Stimulated activated CD4-positive, alpha-beta T cell treated with anti-CD3 and anti-CD28 coated beads, TNF-alpha, amount 100 ng/mL, for 4 hours (primary cell): ENCODE results near the gene ALAD.
"Not testable (repeated sequence)": the region's sequence is repeated elsewhere in the genome, so short reads cannot be mapped to it uniquely, and the experiment has no call there.

Experiments used
- DNase-seq, 3 experiments: peaks; one replicate each; pipeline ENCODE4 v3.0.0-alpha.2; 2020; ENCODE audit warnings: low read depth in 3 of 3

ALAD gene

DNA sequence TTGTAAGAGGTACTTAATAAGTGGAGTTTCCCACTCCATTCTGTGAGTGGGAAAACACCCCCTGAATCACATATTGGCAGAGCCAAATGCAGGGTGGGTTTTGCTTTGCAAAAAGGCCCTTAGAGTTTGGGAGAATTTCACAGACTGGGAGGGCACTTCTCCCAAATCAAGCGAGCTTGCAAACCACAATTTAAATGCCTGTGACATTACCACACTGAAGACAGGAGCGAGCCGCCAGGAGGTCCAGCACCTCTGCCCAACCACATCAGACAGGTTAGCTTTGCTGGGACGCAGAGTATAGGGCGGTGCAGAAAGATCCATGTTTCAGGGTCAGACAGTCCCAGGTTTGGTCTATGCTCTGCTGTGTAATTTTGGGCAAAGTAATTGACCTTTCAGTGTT lies 2.3 kb downstream of the ALAD start:
- DNase-seq = no peak

DNA sequence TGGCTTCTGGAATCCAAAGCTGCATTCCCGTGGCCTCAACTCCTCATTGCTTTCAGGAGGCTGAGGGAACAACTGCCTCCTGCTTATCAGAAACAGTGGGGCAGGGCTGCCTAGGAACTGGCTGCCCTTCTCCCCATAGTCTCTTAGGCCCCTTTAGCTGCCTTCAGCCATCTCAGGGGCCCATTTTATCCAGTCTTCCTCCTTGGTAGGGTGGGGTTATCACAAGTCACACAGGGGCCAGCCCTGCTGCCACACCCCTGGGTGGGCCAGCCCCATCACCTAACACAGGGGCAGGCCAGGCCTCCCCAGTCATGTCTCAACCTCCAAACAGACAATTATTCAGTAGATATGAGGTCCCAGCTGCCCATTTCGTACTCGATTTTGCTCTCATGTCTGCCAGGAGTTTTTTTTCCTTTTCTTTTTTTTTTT lies 3.9 kb downstream of the ALAD start:
- no peak for DNase-seq

DNA sequence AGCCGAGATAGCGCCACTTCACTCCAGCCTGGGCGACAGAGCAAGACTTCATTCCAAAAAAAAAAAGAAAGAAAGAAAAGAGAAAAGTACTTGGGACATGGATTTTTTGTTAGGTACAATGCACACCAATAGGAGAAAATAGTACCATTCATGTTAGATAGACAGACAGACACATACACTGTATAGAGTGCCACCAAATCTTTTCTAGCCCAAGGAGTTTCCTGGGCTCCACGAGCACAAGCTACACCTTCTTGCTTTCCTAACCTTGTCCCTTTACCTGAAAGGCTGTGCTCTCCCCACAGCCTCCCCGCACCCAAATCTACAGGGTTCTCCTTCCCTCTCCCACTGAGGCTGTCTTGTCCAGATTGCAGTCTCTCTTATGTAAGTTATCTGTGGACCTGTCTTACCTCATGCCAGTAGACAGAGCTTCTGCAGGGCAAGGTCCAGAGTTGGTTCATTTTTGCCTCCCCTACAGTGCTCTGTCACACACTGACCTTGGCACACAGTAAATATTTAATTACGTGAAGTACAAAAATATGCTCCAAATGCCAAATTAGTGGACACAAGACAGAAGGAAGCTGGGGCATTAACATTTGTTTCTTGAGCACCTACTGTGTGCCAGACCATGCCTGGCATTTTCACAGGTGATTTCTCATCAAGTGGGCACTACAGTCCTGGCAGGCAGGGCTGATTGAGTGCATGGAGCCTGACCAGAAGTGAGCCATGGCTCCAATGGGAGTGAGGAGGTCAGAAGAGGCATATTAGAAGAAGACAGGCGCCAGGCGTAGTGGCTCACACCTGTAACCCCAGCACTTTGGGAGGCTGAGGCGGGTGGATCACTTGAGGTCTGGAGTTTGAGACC lies 5.9 kb downstream of the ALAD start:
- no peak for DNase-seq

DNA sequence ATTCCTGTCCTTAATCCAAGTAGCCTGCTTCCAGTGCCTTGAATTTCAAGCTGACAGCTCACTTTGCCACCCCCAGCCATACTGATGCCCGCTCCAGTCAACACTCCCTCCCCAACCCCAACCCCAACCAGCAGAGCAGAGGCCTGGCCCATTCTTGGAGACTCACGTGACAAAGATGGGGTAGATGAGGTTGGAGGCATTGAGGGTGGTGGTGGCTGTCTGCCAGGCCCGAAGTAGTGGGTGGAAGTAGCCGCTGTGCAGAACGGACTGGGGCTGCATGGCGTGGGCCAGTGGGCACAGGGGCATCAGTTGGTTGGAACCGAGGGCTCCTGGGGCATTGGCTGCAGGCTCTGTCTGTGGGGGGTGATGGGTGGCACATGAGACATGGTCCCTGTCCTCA lies 7.8 kb downstream of the ALAD start:
- DNase-seq = no peak

DNA sequence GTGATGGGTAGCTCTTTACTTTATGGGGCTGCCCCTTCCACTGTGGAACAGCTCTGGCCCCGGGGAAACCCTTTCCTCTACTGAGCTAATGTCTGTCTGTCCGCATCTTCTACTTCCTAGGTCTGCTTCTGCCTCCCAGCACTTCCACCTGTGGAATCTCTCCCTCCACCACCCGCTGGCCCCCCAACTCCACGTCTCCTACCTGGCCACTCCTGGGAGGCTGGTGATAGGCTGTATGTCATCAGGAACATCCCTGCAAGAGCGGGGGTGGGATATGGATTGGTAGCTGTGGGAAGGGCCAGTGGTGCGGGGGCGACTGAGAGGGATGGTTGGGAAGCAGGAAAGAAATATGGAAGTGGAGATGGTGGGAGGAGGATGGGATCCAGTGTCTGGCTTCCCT lies 9.2 kb downstream of the ALAD start:
- DNase-seq = no peak

DNA sequence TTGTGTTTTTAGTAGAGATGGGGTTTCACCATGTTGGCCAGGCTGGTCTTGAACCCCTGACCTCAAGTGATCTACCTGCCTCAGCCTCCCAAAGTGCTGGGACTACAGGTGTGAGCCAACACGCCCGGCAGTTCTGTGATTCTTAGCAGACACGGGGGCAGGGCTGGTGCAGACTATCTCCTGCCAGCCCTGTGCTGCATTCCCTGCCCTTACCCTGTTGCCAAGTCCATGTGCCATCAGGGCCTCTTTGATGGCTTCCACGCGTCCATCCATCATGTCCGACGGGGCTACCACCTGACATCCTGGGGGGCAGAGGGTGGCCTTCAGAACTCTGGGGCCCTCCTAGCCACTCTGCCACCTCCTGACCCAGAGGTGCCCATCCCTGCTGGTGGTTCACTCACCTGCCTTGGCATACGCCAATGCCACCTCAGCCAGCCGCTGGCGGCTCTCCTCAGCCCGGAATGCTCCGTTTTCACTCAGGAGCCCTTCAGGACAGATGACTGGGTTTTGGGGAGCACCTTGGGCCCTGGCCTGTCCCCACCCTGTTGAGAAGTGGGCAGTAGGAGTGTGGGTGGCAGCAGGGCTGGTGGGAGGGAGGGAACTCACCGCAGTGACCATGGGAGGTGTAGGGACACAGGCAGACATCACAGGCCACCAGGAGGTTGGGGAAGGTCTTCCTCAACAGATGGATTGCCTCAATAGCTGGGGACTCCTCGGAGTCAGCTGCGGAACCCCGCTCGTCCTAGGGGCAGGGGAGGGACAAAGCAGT lies 10.7 kb downstream of the ALAD start:
- no peak for DNase-seq

DNA sequence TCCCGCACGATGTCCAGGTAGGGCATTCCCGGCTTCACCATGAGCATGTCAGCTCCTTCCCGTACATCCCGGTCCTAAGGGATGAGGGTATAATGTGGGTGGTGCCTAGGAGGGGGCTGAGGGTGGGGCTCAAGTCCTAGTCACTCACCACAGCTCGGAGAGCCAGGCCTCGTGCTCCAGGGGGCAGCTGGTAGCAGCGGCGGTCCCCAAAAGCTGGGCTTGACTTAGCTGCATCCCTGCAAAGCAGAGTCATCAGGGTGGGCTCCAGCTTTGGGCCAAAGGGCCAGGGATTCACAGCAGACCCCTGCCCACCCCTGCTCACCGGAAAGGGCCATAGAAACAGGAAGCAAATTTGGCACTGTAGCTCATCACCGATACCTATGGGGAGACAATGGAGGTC lies 11.6 kb downstream of the ALAD start:
- DNase-seq = no peak

DNA sequence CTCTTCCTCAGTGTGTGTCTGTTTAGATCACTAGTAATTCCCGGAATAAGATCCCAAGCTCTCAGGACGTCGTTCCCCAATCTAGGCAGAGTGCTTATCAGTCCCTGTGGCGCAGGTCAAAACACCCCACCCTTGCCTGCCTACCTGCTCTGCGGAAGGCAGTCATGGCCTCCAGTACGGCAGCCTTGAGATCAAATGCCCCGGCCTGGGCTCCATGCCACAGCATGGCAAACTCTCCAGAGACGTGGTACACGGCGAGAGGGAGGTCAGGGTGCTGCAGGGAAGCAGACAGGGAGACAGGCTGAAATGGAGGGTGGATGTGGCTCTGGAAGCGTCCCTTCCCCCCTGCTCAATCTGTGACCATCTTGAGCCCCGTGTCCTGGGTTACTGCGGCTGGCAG lies 12.3 kb downstream of the ALAD start:
- no peak for DNase-seq

DNA sequence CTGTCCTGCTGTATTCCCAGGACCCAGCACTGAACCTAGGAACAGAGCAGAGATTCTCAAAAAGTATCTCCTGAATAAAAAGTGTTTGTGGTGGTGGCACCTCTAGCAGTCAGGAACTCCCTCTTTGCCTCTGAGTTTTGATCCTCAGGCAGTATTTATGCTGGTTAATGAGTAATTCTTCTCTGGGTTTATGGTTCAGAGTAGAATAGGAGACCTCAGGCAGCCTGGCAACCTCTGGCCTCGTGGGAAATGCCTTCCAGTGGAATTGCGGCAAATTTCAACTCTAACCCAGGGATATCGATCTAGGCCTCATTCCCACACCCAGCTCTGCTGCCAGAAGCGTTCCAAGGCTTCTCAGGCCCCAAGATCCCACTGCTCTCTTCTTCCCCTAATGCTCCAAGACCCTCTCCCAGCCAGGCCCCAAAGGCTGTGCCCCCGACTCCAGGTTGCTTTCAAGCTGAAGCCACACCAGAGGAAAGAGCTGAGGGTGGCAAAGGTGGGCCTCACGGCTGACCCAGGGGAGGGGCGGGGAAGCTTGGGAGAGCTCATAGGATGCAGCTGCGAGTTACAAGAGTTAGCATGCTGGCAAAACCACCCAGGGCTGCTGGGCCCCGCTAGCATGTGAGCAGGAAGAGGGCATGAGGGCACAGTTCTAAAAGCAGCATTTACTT lies 13.4 kb downstream of the ALAD start:
- DNase-seq = no peak

DNA sequence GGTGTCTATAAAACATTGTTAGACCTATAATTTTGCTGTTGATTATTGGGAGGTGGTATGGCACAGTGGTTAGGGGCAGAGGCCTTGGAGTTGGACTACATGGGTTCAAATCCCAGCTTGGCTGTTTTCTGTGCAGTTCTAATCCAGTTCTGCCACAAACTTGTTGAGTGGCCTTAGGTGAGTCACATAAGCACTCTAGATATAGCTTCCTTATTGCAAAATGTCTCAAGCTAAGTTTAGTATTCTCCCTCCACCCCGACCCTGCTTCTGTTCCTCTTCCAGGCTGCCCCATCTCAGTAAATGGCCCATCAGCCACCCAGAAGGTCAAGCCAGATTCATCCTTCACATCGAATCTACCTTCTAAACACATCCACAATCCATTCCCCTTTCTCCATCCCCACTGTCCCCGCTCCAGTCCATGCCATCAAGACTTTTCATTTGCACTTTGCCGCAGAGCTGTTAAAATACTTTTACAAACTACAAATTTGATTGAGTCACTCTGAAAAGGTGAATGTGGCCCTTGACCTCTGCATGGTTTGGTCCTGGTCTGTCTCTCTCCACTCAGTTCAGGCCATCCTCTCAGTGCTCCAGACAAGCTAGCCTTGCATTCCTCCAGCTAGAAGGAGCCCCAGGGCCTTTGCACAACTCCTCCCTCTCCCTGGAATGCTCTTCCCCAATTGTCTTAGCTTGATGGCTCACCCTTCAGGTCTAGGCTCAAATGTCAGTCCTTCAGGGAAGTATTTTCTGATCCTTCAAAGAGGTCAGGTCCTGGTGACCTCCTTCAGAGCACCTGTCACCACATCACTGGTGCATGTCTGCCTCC lies 14.3 kb downstream of the ALAD start:
- DNase-seq = no peak

DNA sequence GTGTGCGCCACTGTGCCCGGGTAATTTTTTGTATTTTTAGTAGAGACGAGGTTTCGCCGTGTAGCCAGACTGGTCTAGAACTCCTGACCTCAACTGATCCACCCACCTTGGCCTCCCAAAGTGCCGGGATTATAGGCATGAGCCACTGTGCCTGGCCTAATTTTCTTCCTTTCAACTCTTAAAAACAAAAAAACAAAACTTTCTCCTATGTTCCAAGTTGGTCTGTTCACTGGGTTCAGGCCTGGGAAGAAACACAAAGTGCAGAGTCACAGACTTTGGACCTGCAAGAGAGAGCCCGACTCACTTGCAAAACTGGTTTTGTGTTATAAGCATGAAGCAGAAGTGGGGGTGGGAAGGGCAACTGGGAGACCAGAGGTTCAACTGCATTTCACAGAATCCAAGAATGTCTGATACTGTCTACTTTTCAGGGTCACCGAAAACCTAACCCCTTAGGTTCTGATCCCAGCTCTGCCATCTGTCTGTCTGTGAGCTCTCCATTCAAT lies 19.1 kb downstream of the ALAD start:
- DNase-seq = no peak

DNA sequence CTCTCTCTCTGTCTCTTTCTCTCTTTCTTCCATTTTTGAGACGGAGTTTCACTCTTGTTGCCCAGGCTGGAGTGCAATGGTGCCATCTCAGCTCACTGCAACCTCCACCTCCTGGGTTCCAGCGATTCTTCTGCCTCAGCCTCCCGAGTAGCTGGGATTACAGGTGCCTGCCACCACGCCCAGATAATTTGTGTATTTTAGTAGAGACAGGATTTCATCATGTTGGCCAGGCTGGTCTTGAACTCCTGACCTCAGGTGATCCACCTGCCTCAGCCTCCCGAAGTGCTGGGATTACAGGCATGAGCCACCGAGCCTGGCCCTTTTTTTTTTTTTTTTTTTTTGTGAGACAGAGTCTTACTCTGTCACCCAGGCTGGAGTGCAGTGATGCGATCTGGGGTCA lies 19.6 kb downstream of the ALAD start:
- DNase-seq = not testable (repeated sequence)

DNA sequence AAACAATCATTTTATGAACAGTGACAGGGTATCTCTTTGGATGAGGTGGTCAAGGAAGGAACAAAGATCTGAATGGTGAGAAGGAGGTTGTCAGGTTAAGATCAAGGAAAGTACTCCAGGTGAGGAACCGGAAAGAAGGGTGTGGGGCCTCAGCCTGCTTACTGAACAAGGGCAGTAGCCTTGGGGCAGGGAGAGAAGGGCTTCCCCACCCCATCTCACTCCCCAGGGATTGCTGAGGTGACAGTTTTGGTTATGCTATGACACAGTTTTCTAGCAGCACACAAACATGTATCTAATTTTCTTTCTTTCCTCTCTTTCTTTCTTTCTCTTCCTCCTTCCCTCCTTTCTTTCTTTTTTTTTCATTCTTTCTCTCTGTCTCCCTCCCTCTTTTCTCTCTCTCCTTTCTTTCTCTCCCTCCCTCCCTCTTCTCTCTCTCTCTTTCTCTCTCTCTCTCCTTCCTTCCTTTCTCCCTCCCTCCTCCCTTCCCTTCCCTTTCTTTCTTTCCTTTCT lies 20.2 kb downstream of the ALAD start:
- DNase-seq = no peak

DNA sequence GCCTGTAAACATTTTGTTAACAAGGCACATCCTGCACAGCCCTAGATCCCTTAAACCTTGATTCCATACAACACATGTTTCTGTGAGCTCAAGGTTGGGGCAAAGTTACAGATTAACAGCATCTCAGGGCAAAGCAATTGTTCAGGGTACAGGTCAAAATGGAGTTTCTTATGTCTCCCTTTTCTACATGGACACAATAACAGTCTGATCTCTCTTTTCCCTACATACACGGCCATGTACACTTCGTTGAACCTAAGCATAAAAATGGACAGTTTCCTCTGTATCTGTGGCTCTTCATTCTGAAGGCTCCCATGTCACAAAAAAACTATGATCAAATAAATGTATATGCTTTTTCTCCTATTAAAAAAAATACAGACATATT lies 21.3 kb downstream of the ALAD start:
- DNase-seq = not testable (repeated sequence)

DNA sequence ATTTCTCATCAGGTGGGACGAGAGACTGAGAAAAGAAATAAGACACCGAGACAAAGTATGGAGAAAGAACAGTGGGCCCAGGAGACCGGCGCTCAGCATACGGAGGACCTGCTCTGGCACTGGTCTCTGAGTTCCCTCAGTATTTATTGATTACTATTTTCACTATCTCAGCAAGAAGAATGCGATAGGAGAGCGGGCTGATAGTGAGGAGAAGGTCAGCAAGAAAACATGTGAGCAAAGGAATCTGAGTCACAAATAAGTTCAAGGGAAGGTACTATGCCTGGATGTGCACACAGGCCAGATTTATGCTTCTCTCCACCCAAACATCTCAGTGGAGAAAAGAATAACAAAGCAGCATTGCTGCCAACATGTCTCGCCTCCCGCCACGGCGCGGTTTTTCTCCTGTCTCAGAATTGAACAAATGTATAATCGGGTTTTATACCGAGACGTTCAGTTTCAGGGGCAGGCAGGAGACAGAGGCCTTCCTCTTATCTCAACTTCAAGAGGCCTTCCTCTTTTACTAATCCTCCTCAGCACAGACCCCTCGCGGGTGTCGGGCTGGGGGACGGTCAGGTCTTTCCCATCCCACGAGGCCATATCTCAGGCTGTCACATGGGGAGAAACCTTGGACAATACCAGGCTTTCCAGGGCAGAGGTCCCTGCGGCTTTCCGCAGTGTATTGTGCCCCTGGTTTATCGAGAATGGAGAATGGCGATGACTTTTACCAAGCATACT lies 21.8 kb downstream of the ALAD start:
- DNase-seq = not testable (repeated sequence)

DNA sequence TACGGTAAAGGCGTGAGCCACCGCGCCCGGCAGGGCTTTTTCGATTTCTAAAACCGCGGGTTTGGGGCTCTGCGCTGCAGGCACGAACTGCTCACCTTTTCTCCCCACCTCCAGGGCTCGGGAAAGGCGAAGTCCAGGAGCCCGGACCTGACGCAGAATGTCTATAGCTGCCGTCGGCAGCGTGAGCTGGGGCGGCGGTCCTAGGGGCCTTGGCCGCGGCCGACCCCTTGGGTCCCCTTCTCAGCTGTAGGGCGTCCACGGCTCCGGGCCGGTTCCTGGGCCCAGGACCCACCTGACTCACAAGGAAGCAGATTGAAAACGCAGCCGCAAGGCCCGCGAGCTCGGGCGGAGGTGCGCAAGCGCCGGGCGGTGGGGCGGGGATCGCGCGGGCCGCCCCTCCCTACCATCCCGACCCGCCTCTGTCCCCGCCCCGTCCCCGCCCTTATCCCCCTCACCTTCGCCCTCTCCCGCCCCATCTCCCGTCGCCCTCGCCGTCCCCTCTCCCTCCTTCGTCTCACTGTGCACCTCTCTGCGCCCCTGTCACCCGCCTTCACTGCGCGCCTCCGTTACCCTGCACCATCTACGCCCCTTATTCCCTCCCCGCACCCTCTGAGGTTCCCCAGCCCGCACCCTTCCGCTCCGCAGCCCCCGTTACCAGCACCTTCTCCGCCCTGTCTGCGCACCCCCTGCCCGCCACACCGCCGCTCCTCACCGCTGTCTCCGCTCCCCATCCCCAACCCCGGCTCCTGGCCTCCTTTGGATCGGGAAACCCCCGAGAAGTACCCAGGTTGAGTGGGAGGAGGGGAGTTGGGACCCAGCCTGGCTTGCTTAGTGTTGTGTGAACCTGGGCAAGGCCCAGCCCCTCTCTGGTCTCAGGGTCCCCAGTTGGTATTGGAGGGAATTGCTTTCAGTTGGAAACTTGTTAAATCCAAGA lies 24.2 kb downstream of the ALAD start, which contains the start of gene HDHD3:
Gene HDHD3, minus strand, starts transcription at position 353 of the 934 bp plus-strand sequence. CDS start 2,632 bp downstream, outside the sequence.
- peak; percentile 56 to 64 (median 59) for DNase-seq

DNA sequence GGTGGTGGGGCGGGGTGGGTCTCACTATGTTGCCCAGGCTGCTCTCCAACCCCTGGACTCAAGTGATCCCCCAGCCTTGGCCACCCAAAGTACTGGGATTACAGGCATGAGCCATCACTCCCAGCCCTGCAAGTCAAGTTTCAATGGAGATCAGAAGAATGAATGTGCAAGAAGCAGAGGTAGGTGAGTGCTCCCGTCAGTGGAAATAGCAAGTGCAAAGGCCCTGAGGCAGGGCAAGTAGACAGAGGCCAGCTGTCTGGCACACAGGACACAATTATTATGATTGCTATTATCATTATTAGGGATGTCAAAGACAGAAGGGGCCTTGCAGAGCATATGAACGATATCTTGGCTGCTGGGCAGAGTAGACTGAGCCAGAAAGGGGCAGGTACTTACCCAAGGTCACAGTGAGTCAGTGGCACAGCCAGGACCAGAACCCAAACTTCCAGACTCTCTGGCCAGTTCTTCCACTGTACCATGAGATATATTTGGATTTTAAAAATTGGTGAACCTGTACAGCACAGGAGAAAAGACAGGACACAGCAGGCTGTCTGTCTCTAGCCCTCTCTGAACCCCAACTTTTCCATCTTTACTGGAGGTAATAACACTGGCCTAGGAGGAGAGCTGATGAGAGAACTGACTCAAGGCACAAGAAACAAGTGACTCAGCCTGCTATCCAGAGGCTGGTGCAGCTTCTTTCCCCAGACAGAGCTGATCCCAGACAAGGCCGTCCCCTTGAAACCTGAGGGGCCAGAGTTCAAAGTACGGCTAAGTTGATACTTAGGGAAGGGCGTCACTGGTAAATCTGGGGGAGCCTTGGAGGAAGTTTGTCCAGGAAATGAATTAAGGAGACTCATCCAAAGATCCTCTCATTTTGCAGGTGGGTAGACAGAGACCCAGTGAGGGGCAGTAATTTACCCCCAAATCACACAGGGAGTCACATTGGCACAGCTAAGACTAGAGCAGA lies 25.7 kb downstream of the ALAD start:
- DNase-seq = no peak
